GM21825 (cell line): ENCODE results near the gene GPR148.

Source experiments
- ATAC-seq: cut with Tn5 transposase; IDR thresholded peaks from one replicate; pipeline ENCODE4 v1.9.1; 2021; ENCODE audit warnings: mild to moderate bottlenecking, moderate library complexity; ENCODE audit not compliant: unreplicated experiment

GPR148 gene

DNA sequence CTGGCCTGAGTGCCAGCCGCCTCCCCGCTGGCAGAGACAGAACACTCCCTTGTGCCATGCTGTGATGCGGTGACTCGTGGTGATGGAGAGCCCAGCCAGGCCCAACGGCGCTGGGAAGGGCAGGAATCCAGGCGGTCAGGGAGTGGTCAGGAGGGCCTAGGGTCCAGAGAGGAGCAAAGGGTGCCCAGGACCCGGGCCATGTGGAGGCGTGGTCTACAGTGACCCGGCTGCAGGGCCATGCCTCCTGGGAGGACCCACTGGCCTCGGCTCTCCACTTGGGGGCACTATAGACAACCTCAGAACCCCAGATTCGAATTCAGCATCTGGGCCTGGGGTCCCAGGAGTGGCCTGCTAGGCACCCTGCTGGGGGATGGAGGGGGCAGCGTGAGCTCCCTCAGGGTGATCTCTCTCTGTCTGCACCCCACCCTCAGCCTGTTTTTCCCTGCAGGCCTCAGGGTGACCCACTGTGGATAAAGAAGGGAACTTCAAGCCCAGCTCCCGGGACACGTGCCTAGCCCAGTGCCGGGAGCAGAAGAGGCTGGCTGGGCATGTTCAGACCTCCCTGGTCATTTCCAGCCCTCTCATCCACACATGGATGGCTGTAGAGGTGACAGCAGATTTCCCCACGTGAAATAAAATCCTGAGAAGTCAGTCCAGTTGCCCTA is 39.5 kb downstream of the GPR148 start:
- ATAC-seq, result no peak

DNA sequence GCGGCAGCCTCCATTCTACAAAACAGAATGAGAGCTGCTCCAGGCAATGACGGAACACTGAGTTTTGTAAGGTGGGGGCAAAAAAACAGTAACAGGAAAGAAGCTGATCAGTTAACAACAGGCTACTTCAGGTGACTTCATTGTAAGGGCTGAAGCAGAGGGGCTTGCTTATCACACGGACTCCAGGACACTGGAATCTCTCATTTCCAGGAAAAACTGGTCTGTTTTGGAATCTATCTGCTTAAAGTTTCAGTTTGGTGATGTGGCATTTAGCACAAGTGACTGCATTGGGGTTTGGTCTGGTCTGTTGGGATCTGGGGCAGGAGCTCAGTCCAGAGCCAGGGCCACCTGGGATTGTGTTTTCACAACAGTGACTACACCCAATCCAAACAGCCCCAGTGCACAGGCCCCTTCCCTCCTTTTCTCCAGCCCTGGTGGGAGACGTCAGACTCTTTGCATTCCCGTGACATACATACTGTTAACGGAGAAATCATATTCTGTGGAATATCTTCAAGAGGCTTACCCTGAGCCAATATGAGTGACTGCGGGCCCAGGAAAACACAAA is 40.6 kb downstream of the GPR148 start:
- no peak for ATAC-seq

DNA sequence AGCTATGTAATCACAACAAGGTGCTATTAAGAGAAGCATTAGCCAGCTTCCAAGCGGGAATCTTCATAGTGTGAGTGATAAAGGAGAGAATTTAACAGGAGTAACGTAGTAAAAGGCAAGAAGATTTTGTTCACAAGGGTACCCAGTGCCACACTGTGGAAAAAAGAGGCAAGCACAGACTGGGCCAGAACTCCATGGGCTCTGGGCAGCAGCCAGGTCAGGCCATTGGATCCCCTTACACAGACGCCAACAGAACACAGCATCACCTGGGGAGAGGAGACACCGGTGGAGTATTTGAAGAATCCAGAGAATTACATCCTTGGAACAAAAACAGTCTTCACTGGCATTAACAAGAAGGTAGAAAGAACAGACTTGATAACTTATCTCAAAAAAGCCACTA is 47.7 kb downstream of the GPR148 start:
- ATAC-seq, result no peak

GRCh38 chr2:130778781-130779180 is 49.9 kb downstream of the GPR148 start:
- no peak for ATAC-seq
